KMS-11 (cell line): ENCODE results near the gene GLDC.

Experiments
- H2AFZ ChIP-seq: fragments of 200-600 bp; sonication (generic); 2 replicates; pipeline ENCODE4 v1.6.1; 2016; ENCODE audit warnings: antibody characterized with exemption, mixed run types, low read depth
- H3K27ac ChIP-seq: fragments of 200-600 bp; sonication (generic); 2 replicates; pipeline ENCODE4 v1.6.1; 2016; ENCODE audit warnings: mild to moderate bottlenecking, mixed run types
- H3K27me3 ChIP-seq: fragments of 200-600 bp; sonication (generic); 2 replicates; pipeline ENCODE4 v1.6.1; 2017; ENCODE audit warnings: mild to moderate bottlenecking, low read depth, mixed run types, moderate library complexity; ENCODE audit not compliant: insufficient read depth
- H3K36me3 ChIP-seq: fragments of 200-600 bp; sonication (generic); 2 replicates; pipeline ENCODE4 v1.6.1; 2017; ENCODE audit warnings: mild to moderate bottlenecking, mixed run types; ENCODE audit not compliant: insufficient read depth
- H3K4me1 ChIP-seq: fragments of 200-600 bp; sonication (generic); 2 replicates; pipeline ENCODE4 v1.6.1; 2016; ENCODE audit warnings: mild to moderate bottlenecking, low read depth, mixed run types; ENCODE audit not compliant: poor library complexity, severe bottlenecking
- H3K4me2 ChIP-seq: fragments of 200-600 bp; sonication (generic); 2 replicates; pipeline ENCODE4 v1.7.0; 2016; ENCODE audit warnings: mild to moderate bottlenecking, mixed run types
- H3K4me3 ChIP-seq: fragments of 200-600 bp; sonication (generic); IDR thresholded peaks from 2 replicates; pipeline ENCODE4 v1.6.1; 2017; ENCODE audit warnings: low read depth, low read length, mixed read lengths; ENCODE audit not compliant: insufficient read depth
- H3K79me2 ChIP-seq: fragments of 200-600 bp; sonication (generic); 2 replicates; pipeline ENCODE4 v1.6.1; 2016; ENCODE audit warnings: low read depth, mixed run types; ENCODE audit not compliant: insufficient read depth
- H3K9ac ChIP-seq: fragments of 200-600 bp; sonication (generic); 2 replicates; pipeline ENCODE4 v1.6.1; 2016; ENCODE audit warnings: mild to moderate bottlenecking, mixed run types
- H4K20me1 ChIP-seq: fragments of 200-600 bp; sonication (generic); 2 replicates; pipeline ENCODE4 v1.6.1; 2016; ENCODE audit warnings: mild to moderate bottlenecking, mixed run types; ENCODE audit not compliant: insufficient read depth
- TF ChIP-seq, protein P1 (sequence below): fragments of 200-600 bp; sonication (generic); conservative IDR thresholded peaks from 2 replicates; pipeline ENCODE4 v1.6.1; 2017; ENCODE audit warnings: low read depth, mild to moderate bottlenecking, antibody characterized with exemption, low read length, moderate library complexity, mixed read lengths

GLDC gene

DNA sequence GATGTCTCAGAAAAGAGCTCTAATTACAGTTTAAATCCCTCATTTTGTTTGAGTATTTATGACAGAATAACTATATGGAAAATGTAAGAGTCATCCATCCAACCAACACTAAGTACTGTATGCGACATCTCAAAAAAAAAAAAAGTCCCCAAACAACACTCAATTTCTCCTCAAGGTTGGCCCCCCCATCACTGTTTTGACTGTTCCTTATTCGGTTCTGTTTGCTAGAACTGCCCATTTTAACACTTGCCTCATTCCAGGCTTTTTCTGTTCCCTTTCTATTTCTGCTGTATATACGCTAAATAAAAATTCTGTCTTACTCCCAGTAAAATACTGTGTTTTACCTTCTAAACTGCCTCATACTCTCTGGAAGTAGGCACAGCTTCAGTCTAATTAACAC is 25.2 kb downstream of the GLDC start:
- H3K79me2 ChIP-seq = no peaks in the 10 kb centered on the region

DNA sequence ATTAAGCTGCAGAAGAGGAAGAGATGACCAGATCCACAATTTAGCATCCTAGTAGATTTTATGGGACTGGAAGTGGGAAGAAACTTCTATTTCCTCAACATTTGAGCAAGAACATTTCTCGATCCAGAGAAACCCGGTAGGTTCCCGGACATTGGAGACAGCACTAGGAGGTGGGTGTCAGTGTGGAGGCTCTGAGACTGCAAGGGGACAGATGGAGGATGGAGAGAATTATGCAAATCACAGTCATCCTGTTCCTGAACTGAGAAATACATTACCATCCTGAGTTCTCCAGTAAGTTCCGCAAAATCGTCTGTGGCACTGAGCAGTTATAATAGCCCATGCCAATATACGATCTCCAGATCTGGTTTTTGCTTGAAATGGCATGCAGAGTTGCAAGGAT is 25.6 kb downstream of the GLDC start:
- Histone ChIP-seq H3K27ac (no peak overlapping the region), H4K20me1 (no peaks in the 10 kb centered on the region), H2AFZ (no peak overlapping the region), H3K4me3 (no peak overlapping the region), H3K4me2 (no peak overlapping the region), H3K4me1 (no peaks in the 10 kb centered on the region), H3K79me2 (no peaks in the 10 kb centered on the region), H3K36me3 (no peaks in the 10 kb centered on the region), H3K9ac (no peak overlapping the region), H3K27me3 (no peaks in the 10 kb centered on the region)
- TF ChIP-seq, protein P1, sequence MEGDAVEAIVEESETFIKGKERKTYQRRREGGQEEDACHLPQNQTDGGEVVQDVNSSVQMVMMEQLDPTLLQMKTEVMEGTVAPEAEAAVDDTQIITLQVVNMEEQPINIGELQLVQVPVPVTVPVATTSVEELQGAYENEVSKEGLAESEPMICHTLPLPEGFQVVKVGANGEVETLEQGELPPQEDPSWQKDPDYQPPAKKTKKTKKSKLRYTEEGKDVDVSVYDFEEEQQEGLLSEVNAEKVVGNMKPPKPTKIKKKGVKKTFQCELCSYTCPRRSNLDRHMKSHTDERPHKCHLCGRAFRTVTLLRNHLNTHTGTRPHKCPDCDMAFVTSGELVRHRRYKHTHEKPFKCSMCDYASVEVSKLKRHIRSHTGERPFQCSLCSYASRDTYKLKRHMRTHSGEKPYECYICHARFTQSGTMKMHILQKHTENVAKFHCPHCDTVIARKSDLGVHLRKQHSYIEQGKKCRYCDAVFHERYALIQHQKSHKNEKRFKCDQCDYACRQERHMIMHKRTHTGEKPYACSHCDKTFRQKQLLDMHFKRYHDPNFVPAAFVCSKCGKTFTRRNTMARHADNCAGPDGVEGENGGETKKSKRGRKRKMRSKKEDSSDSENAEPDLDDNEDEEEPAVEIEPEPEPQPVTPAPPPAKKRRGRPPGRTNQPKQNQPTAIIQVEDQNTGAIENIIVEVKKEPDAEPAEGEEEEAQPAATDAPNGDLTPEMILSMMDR = no peak

More for the DNA sequence above, 25.2 kb downstream of the GLDC start:
- no peaks in the 10 kb centered on the region for H3K36me3 ChIP-seq
- H3K27me3 ChIP-seq = no peaks in the 10 kb centered on the region
- TF ChIP-seq, protein P1 = no peak
- H3K4me3 ChIP-seq = no peak overlapping the region
- no peak overlapping the region for H3K9ac ChIP-seq
- no peak overlapping the region for H2AFZ ChIP-seq
- no peaks in the 10 kb centered on the region for H4K20me1 ChIP-seq
- no peaks in the 10 kb centered on the region for H3K4me1 ChIP-seq
- no peak overlapping the region for H3K4me2 ChIP-seq
- no peak overlapping the region for H3K27ac ChIP-seq

- Histone ChIP-seq H4K20me1 (no peaks in the 10 kb centered on the region), H3K4me3 (no peak overlapping the region), H3K79me2 (no peaks in the 10 kb centered on the region), H3K9ac (no peak overlapping the region), H3K27me3 (no peaks in the 10 kb centered on the region), H2AFZ (no peak overlapping the region), H3K27ac (no peak overlapping the region), H3K4me1 (no peaks in the 10 kb centered on the region), H3K36me3 (no peaks in the 10 kb centered on the region), H3K4me2 (no peak overlapping the region)
- TF ChIP-seq, protein P1 = no peak
Measured at GRCh38 chr9:6616951-6617602, 28.5 kb downstream of the GLDC start.

GRCh38 chr9:6614489-6614888 is 31.0 kb downstream of the GLDC start:
- H3K9ac ChIP-seq = no peak overlapping the region
- H3K27me3 ChIP-seq = no peaks in the 10 kb centered on the region
- no peak overlapping the region for H3K4me2 ChIP-seq
- H4K20me1 ChIP-seq = no peaks in the 10 kb centered on the region
- H3K79me2 ChIP-seq = no peaks in the 10 kb centered on the region
- H2AFZ ChIP-seq = no peak overlapping the region
- H3K36me3 ChIP-seq = no peaks in the 10 kb centered on the region
- no peaks in the 10 kb centered on the region for H3K4me1 ChIP-seq
- TF ChIP-seq, protein P1 = no peak
- H3K4me3 ChIP-seq = no peak overlapping the region
- no peak overlapping the region for H3K27ac ChIP-seq
